ENCODE results near the gene NMNAT2. TPM values are rescaled to one million over a fixed set of nuclear protein-coding genes. Genes with fewer than 3 reads are reported as not detected.

NMNAT2 gene
- total and polyA plus RNA-seq, 7 donors: 0.04 to 0.61 (median 0.38) TPM

GRCh38 chr1:183279835-183280234, 138.3 kb downstream of the NMNAT2 start:
- Histone ChIP-seq H3K4me3 (no peak overlapping the region), H3K9me3 (no peaks in the 10 kb centered on the region), H3K36me3 (ENCODE audit: insufficient read depth in 1 of 2, low read depth in 1 of 2) (no peaks in the 10 kb centered on the region), H3K27ac (no peak overlapping the region), H3K4me1 (peaks cover 14% of the 10 kb centered on the region), H3K27me3 (ENCODE audit: insufficient read depth in 3 of 3, low read length in 2 of 3) (no peaks in the 10 kb centered on the region)
- ATAC-seq (no peak), DNase-seq (peak; percentile 63 to 71)
- WGBS, 3 donors: 93 to 97% (median 95%) methylated on average over 6 of the region's 6 CpGs
- intact Hi-C loops (cut with DNase I): loop anchor here (5.0 to 10.0 kb wide), 4 partner anchors 37 to 342 kb away; no protein-coding TSS in a partner anchor
- no peak for TF ChIP-seq CTCF (IDR thresholded peaks at IDR 0.05)

GRCh38 chr1:183278739-183279591, 139.2 kb downstream of the NMNAT2 start:
- Histone ChIP-seq H3K4me1 (peaks cover 14% of the 10 kb centered on the region), H3K36me3 (ENCODE audit: insufficient read depth in 1 of 2, low read depth in 1 of 2) (no peaks in the 10 kb centered on the region), H3K27me3 (ENCODE audit: insufficient read depth in 3 of 3, low read length in 2 of 3) (no peaks in the 10 kb centered on the region), H3K9me3 (no peaks in the 10 kb centered on the region), H3K27ac (no peak overlapping the region), H3K4me3 (no peak overlapping the region)
- TF ChIP-seq CTCF (IDR thresholded peaks at IDR 0.05): no peak
- ATAC-seq (no peak), DNase-seq (no peak)
- WGBS, 3 donors: 78 to 83% (median 81%) methylated on average over 12 of the region's 12 CpGs
- intact Hi-C loops (cut with DNase I): no loop called here

GRCh38 chr1:183277821-183278738, 140.1 kb downstream of the NMNAT2 start:
- Histone ChIP-seq H3K27ac (no peak overlapping the region), H3K27me3 (ENCODE audit: insufficient read depth in 3 of 3, low read length in 2 of 3) (no peaks in the 10 kb centered on the region), H3K9me3 (no peaks in the 10 kb centered on the region), H3K36me3 (ENCODE audit: insufficient read depth in 1 of 2, low read depth in 1 of 2) (no peaks in the 10 kb centered on the region), H3K4me1 (peaks cover 14% of the 10 kb centered on the region), H3K4me3 (no peak overlapping the region)
- DNase-seq (no peak), ATAC-seq (no peak)
- WGBS, 3 donors: 67 to 84% (median 68%) methylated on average over 7 of the region's 7 CpGs
- no peak for TF ChIP-seq CTCF (IDR thresholded peaks at IDR 0.05)
- intact Hi-C loops (cut with DNase I): no loop called here

GRCh38 chr1:183276386-183277080, 141.6 kb downstream of the NMNAT2 start:
- H3K27me3 ChIP-seq (ENCODE audit: insufficient read depth in 3 of 3, low read length in 2 of 3): no peaks in the 10 kb centered on the region
- ATAC-seq: no peak
- H3K4me1 ChIP-seq: no peaks in the 10 kb centered on the region
- intact Hi-C loops (cut with DNase I): no loop called here
- no peaks in the 10 kb centered on the region for H3K9me3 ChIP-seq
- WGBS, 3 donors: 88 to 94% (median 89%) methylated on average over 9 of the region's 9 CpGs
- no peak for DNase-seq
- H3K27ac ChIP-seq: no peak overlapping the region
- no peak for TF ChIP-seq CTCF (IDR thresholded peaks at IDR 0.05)
- no peak overlapping the region for H3K4me3 ChIP-seq
- no peaks in the 10 kb centered on the region for H3K36me3 ChIP-seq (ENCODE audit: insufficient read depth in 1 of 2, low read depth in 1 of 2)
